ENCODE data around the gene CLEC4F.

CLEC4F gene

GRCh38 chr2:70795164-70795995, 25.0 kb downstream of the CLEC4F start:
- DNase-seq (ENCODE audit: low read depth) = no peak
- TF ChIP-seq CTCF (IDR thresholded peaks at IDR 0.05; ENCODE audit: control insufficient read depth, insufficient read depth, low read depth, low read length, missing control alignments) = no peak
- H3K4me3 ChIP-seq (ENCODE audit: control insufficient read depth, low read depth, low read length) = no peak overlapping the region

GRCh38 chr2:70793450-70793849, 26.9 kb downstream of the CLEC4F start:
- no peak overlapping the region for H3K4me3 ChIP-seq (ENCODE audit: control insufficient read depth, low read depth, low read length)
- DNase-seq (ENCODE audit: low read depth) = no peak
- TF ChIP-seq CTCF (IDR thresholded peaks at IDR 0.05; ENCODE audit: control insufficient read depth, insufficient read depth, low read depth, low read length, missing control alignments) = no peak

- no peak for DNase-seq (ENCODE audit: low read depth)
- no peak for TF ChIP-seq CTCF (IDR thresholded peaks at IDR 0.05; ENCODE audit: control insufficient read depth, insufficient read depth, low read depth, low read length, missing control alignments)
- H3K4me3 ChIP-seq (ENCODE audit: control insufficient read depth, low read depth, low read length) = no peak within 1 kb of the TSS; the same call in 1 of the 2 replicates
Measured at GRCh38 chr2:70790136-70790828, 30.1 kb downstream of the CLEC4F start, which contains the start of gene FIGLA. Gene FIGLA (minus strand): TSS chr2:70790643. CDS start chr2:70790638, 5 bp downstream.

- DNase-seq (ENCODE audit: low read depth) = no peak
- peak; percentile 60 for TF ChIP-seq CTCF (IDR thresholded peaks at IDR 0.05; ENCODE audit: control insufficient read depth, insufficient read depth, low read depth, low read length, missing control alignments)
- no peak overlapping the region; the same call in 1 of the 2 replicates for H3K4me3 ChIP-seq (ENCODE audit: control insufficient read depth, low read depth, low read length)
Measured at GRCh38 chr2:70789304-70790135, 30.9 kb downstream of the CLEC4F start.

- DNase-seq (ENCODE audit: low read depth) = no peak
- H3K4me3 ChIP-seq (ENCODE audit: control insufficient read depth, low read depth, low read length) = no peak overlapping the region
- TF ChIP-seq CTCF (IDR thresholded peaks at IDR 0.05; ENCODE audit: control insufficient read depth, insufficient read depth, low read depth, low read length, missing control alignments) = peak; percentile 38
Measured at GRCh38 chr2:70785137-70785911, 35.1 kb downstream of the CLEC4F start.

Measured in AG09309 (cell line).